HepG2 (cell line): Measurements from ENCODE around the gene CPNE8. TPM values are rescaled to one million over a fixed set of nuclear protein-coding genes. Genes with fewer than 3 reads are reported as not detected.

Source experiments
- ATAC-seq: fragments of 200-7000 bp; cut with Tn5 transposase; 3 replicates; pipeline ENCODE4 v1.9.1; 2020; ENCODE audit warnings: mild to moderate bottlenecking, moderate library complexity
- BruUV-seq: library from RNA; stranded (reverse); fragments of 400-500 nt; replicated peaks from 2 replicates; lab custom pipeline; 2021; lab: Mats Ljungman, UMichigan
- CTCF ChIA-PET: fragments of 300-600 bp; formaldehyde crosslinking; extraction: SDS; loops from one replicate; lab custom pipeline; 2021; ENCODE audit warnings: low total read pairs, inconsistent platforms, low intra/inter-chr PET ratio; lab: Yijun Ruan, JAX
- POLR2A ChIA-PET: fragments of 350-600 bp; sonication (Branson Sonifier 250); formaldehyde crosslinking; loops from one replicate; lab custom pipeline; 2020; ENCODE audit warnings: antibody characterized with exemption, inconsistent platforms; lab: Yijun Ruan, JAX
- DNase-seq: peaks from one replicate; pipeline ENCODE4 v3.0.0-alpha.2; 2015; ENCODE audit warnings: low spot score
- FAIRE-seq: peaks from 3 replicates; lab custom pipeline; 2011; peaks lifted over from hg19 to GRCh38; lab: Jason Lieb, UNC
- H2AFZ ChIP-seq: one replicate; pipeline ENCODE4 v1.6.1; 2011; ENCODE audit warnings: low read length, inconsistent platforms
- H3K27ac ChIP-seq: fragments of 300-600 bp; 3 replicates; pipeline ENCODE4 v1.8.0; 2011; ENCODE audit warnings: mixed run types, mild to moderate bottlenecking, mixed read lengths, low read length, inconsistent platforms; ENCODE audit not compliant: insufficient read depth; ENCODE audit errors: extremely low read length
- H3K27me3 ChIP-seq, 2 experiments: fragments of 200-600 bp in 1 of 2; 2 replicates in 1 of 2; 3 replicates in 1 of 2; pipeline versions ENCODE4 v1.6.0 to v1.8.0; 2011; ENCODE audit warnings: low read length in 2 of 2, mild to moderate bottlenecking in 2 of 2, moderate library complexity in 2 of 2, inconsistent platforms in 1 of 2; ENCODE audit not compliant: insufficient read depth in 2 of 2, control insufficient read depth in 1 of 2
- H3K36me3 ChIP-seq, 2 experiments: fragments of 200-600 bp in 1 of 2; replicated peaks in 1 of 2; 2 replicates in 1 of 2; 3 replicates in 1 of 2; pipeline versions ENCODE4 v1.5.1 to v1.8.0; 2011; ENCODE audit warnings: low read length in 2 of 2, inconsistent platforms in 1 of 2; ENCODE audit not compliant: insufficient read depth in 2 of 2, control insufficient read depth in 1 of 2
- H3K4me1 ChIP-seq: 2 replicates; pipeline ENCODE4 v1.5.1; 2012; ENCODE audit warnings: low read length, inconsistent platforms; ENCODE audit not compliant: insufficient read depth
- H3K4me2 ChIP-seq: 2 replicates; pipeline ENCODE4 v1.6.0; 2011; ENCODE audit warnings: low read depth, low read length, inconsistent platforms
- H3K4me3 ChIP-seq, 3 experiments: fragments of 200-600 bp in 1 of 3; sonication (generic), shearing (Covaris generic) in 1 of 3; replicated peaks in 1 of 3; 2 replicates each; pipeline ENCODE4 v1.5.1; 2011 to 2016; ENCODE audit warnings: low read length in 3 of 3, inconsistent platforms in 2 of 3, low read depth in 2 of 3, mild to moderate bottlenecking in 2 of 3, control low read depth in 1 of 3, mixed read lengths in 1 of 3; ENCODE audit not compliant: insufficient read depth in 1 of 3
- H3K79me2 ChIP-seq: one replicate; pipeline ENCODE4 v1.6.1; 2011; ENCODE audit warnings: low read length, inconsistent platforms; ENCODE audit not compliant: insufficient read depth
- H3K9ac ChIP-seq: 2 replicates; pipeline ENCODE4 v1.6.0; 2011; ENCODE audit warnings: mild to moderate bottlenecking, low read depth, low read length, inconsistent platforms; ENCODE audit not compliant: insufficient read depth
- H3K9me3 ChIP-seq: 2 replicates; pipeline ENCODE4 v1.5.1; 2012; ENCODE audit warnings: mild to moderate bottlenecking, low read length
- H4K20me1 ChIP-seq: 2 replicates; pipeline ENCODE4 v1.6.0; 2011; ENCODE audit warnings: inconsistent platforms, mild to moderate bottlenecking, low read length, moderate library complexity; ENCODE audit not compliant: insufficient read depth
- AKAP8 ChIP-seq: sonication (generic); formaldehyde crosslinking; IDR thresholded peaks from 2 replicates; pipeline ENCODE4 v1.5.1; 2020; ENCODE audit warnings: mild to moderate bottlenecking, missing genetic modification reagents
- HMG20B ChIP-seq: conservative IDR thresholded peaks from 2 replicates; pipeline ENCODE4 v1.6.1; 2016; ENCODE audit warnings: missing genetic modification reagents, missing compliant biosample characterization
- KAT8 ChIP-seq: IDR thresholded peaks from 2 replicates; pipeline ENCODE4 v1.6.1; 2016; ENCODE audit warnings: missing genetic modification reagents, missing compliant biosample characterization
- KMT2B ChIP-seq: IDR thresholded peaks from 2 replicates; pipeline ENCODE4 v1.6.1; 2016; ENCODE audit warnings: missing genetic modification reagents, missing compliant biosample characterization
- MAZ ChIP-seq, 2 experiments: sonication (generic) in 1 of 2; formaldehyde crosslinking in 1 of 2; IDR thresholded peaks; 2 replicates each; pipeline versions ENCODE4 v1.5.0 to v1.6.1; 2012 to 2020; ENCODE audit warnings: low read depth in 2 of 2, mild to moderate bottlenecking in 2 of 2, borderline replicate concordance in 1 of 2, improper control_type of control experiment in 1 of 2, low read length in 1 of 2, missing genetic modification reagents in 1 of 2, moderate library complexity in 1 of 2
- SMAD1 ChIP-seq: sonication (generic); formaldehyde crosslinking; IDR thresholded peaks from 2 replicates; pipeline ENCODE4 v1.4.0; 2020; ENCODE audit warnings: missing genetic modification reagents, low read depth, mild to moderate bottlenecking, borderline replicate concordance
- TRIM24 ChIP-seq: sonication (generic); formaldehyde crosslinking; IDR thresholded peaks from 2 replicates; pipeline ENCODE4 v1.8.0; 2022; ENCODE audit warnings: mild to moderate bottlenecking, missing genetic modification reagents
- ZBED4 ChIP-seq: sonication (generic); formaldehyde crosslinking; IDR thresholded peaks from 2 replicates; pipeline ENCODE4 v1.4.0; 2020; ENCODE audit warnings: missing genetic modification reagents, borderline replicate concordance
- ZBTB25 ChIP-seq: IDR thresholded peaks from 2 replicates; pipeline ENCODE4 v1.6.1; 2018; ENCODE audit warnings: missing genetic modification reagents
- ZBTB49 ChIP-seq: sonication (generic); formaldehyde crosslinking; IDR thresholded peaks from 2 replicates; pipeline ENCODE4 v1.4.0; 2020; ENCODE audit warnings: missing genetic modification reagents, borderline replicate concordance
- ZNF264 ChIP-seq: sonication (generic); formaldehyde crosslinking; IDR thresholded peaks from 2 replicates; pipeline ENCODE4 v1.4.0; 2020; ENCODE audit warnings: missing genetic modification reagents
- ZNF414 ChIP-seq: sonication (generic); formaldehyde crosslinking; IDR thresholded peaks from 2 replicates; pipeline ENCODE4 v1.5.0; 2020; ENCODE audit warnings: missing genetic modification reagents
- ZNF572 ChIP-seq: sonication (generic); formaldehyde crosslinking; IDR thresholded peaks from 2 replicates; pipeline ENCODE4 v1.5.1; 2020; ENCODE audit warnings: mild to moderate bottlenecking, missing genetic modification reagents
- ZNF652 ChIP-seq: IDR thresholded peaks from 2 replicates; pipeline ENCODE4 v1.6.1; 2016; ENCODE audit warnings: low read depth, borderline replicate concordance
- ZNF660 ChIP-seq: sonication (generic); formaldehyde crosslinking; IDR thresholded peaks from 2 replicates; pipeline ENCODE4 v1.5.1; 2020; ENCODE audit warnings: mild to moderate bottlenecking, low read depth, missing genetic modification reagents, borderline replicate concordance
- WGBS: methylation state at CpG from one replicate; pipeline ENCODE4 v1.1.6; 2017; ENCODE audit warnings: low lambda C conversion rate; 5-methylcytosine and 5-hydroxymethylcytosine counted together
- in situ Hi-C: cut with HindIII; loops from 2 replicates; pipeline ENCODE4 v1.10.0; 2017; ENCODE audit warnings: low pct_unique_long_range_greater_than_20kb; ENCODE audit not compliant: extremely low pct_ligation_motif_present
- intact Hi-C: fragments of 100-400 bp; cut with micrococcal nuclease; formaldehyde crosslinking; loops from one replicate; pipeline ENCODE4 v1.10.0; 2022; ENCODE audit not compliant: unreplicated experiment
- polyA plus RNA-seq, 8 experiments: library from polyadenylated mRNA; depleted of rRNA in 3 of 8; stranded (reverse) in 7 of 8; unstranded in 1 of 8; fragments of >200 nt; fragmentation: Illumina TruSeq in 4 of 8; extraction: Trizol in 4 of 8; gene quantifications; 2 replicates each; pipeline versions ENCODE4 v1.2.1 to v1.2.3, GENCODE V29; 2011 to 2016; ENCODE audit warnings: low read depth in 4 of 8, missing spikeins in 1 of 8, mixed read lengths in 1 of 8; ENCODE audit not compliant: insufficient read depth in 1 of 8
- total RNA-seq, 5 experiments: library from RNA; depleted of rRNA; stranded (reverse); fragments of >200 nt; fragmentation: Illumina TruSeq; extraction: Trizol; gene quantifications; 2 replicates each; pipeline ENCODE4 v1.2.3, GENCODE V29; 2016; ENCODE audit warnings: low read depth in 1 of 5
- TF ChIP-seq, protein P1 (sequence below): sonication (generic); formaldehyde crosslinking; IDR thresholded peaks from 2 replicates; pipeline ENCODE4 v1.8.0; 2022; ENCODE audit warnings: low read depth, missing genetic modification reagents

CPNE8 gene
- total and polyA plus RNA-seq, 2 of the 13 experiments (the other 11 are each of a cell fraction or from before 2014, with no cell fraction given): 2.4 to 2.7 TPM

DNA sequence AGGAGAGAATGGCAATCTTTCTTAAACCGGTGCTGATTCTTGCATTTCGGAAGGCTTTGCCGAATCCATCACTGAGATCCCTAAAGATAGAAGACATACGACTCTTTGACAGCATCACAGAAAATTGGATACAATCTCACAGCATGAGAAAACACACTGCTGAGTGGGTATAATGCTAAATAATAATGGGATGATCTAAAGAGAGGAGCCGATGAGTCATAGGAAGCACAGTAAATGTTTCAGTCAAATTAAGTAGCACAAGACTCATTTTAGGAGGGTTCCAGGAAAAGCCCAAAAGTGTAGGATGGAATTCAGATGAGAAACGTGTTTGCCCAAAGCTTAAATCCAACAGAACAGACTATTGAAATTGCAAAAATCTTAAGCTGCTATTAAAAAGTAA lies 81.7 kb downstream of the CPNE8 start:
- DNase-seq: no peak
- no peak for ATAC-seq
- no peak for TF ChIP-seq MAZ (IDR thresholded peaks at IDR 0.05; ENCODE audit: borderline replicate concordance, low read depth, low read length)
- no peak for TF ChIP-seq MAZ (CRISPR knock-in tag; IDR thresholded peaks at IDR 0.05; ENCODE audit: low read depth)
- no peak for TF ChIP-seq ZNF264
- no peak for TF ChIP-seq ZNF414 (CRISPR knock-in tag)
- TF ChIP-seq ZNF572 (CRISPR knock-in tag): no peak
- TF ChIP-seq ZBED4 (CRISPR knock-in tag): no peak
- no peak for TF ChIP-seq ZBTB49 (CRISPR knock-in tag)
- TF ChIP-seq ZNF652 (CRISPR knock-in tag): no peak
- TF ChIP-seq, protein P1, sequence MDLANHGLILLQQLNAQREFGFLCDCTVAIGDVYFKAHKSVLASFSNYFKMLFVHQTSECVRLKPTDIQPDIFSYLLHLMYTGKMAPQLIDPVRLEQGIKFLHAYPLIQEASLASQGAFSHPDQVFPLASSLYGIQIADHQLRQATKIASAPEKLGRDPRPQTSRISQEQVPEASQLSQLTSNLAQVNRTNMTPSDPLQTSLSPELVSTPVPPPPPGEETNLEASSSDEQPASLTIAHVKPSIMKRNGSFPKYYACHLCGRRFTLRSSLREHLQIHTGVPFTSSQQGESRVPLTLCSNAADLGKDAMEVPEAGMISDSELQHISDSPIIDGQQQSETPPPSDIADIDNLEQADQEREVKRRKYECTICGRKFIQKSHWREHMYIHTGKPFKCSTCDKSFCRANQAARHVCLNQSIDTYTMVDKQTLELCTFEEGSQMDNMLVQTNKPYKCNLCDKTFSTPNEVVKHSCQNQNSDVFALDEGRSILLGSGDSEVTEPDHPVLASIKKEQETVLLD: no peak
- TF ChIP-seq KAT8 (CRISPR knock-in tag): no peak
- TF ChIP-seq AKAP8 (CRISPR knock-in tag): no peak
- no peak for TF ChIP-seq SMAD1 (CRISPR knock-in tag)
- TF ChIP-seq HMG20B (CRISPR knock-in tag): no peak
- no peak for TF ChIP-seq ZNF660
- TF ChIP-seq KMT2B: no peak
- no peak for TF ChIP-seq TRIM24 (CRISPR knock-in tag)
- TF ChIP-seq ZBTB25 (CRISPR knock-in tag): no peak

More for the DNA sequence above, 81.7 kb downstream of the CPNE8 start:
- intact Hi-C loops (no loop called here), in situ Hi-C loops (no loop called here)
- Histone ChIP-seq H3K4me2 (no peak overlapping the region), H3K79me2 (no peaks in the 10 kb centered on the region), H3K4me1 (no peaks in the 10 kb centered on the region), H3K9ac (no peak overlapping the region), H3K9me3 (no peaks in the 10 kb centered on the region), H3K27me3 (no peaks in the 10 kb centered on the region), H3K36me3 (no peaks in the 10 kb centered on the region), H2AFZ (no peak overlapping the region), H4K20me1 (no peaks in the 10 kb centered on the region), H3K27ac (no peak overlapping the region), H3K4me3 (no peak overlapping the region)
- FAIRE-seq: no peak
- ChIA-PET CTCF (no interaction called here), POLR2A (no interaction called here)
- no TSS peak for BruUV-seq
- 54% methylated on average over 6 of the region's 6 CpGs for WGBS
